Measurements from ENCODE around the gene ASTN2.

Gene ASTN2

DNA sequence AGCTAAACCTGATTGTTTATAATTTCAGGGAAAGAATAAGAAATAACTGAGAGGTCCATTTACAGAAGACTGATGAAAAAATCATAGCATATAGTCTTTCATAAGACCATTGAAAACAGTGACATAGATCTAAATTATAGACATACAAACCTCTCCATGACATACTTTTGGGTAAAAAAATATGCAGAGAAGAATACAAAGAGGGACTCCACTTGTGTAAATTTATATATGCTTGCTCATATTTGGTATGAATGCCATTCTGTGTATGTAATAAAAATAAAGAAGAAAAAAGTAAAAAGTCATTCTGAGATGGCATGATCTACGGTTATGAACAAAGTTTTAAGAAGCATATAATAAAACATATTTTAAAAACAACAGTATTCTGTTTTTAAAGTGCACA lies 310.7 kb downstream of the ASTN2 start:
- Histone ChIP-seq H3K27ac (ENCODE audit: low read depth, low read length) (no peak overlapping the region), H3K4me3 (ENCODE audit: low read length) (no peak overlapping the region), H3K36me3 (ENCODE audit: insufficient read depth, low read length) (no peaks in the 10 kb centered on the region), H3K27me3 (ENCODE audit: insufficient read depth, low read length) (no peaks in the 10 kb centered on the region), H3K9me3 (ENCODE audit: insufficient read depth, low read depth, low read length) (no peaks in the 10 kb centered on the region), H3K9ac (ENCODE audit: low read depth, low read length) (no peak overlapping the region), H3K4me1 (ENCODE audit: insufficient read depth, low read length) (peaks cover 11% of the 10 kb centered on the region; the same call in 1 of the 2 replicates)
- no CpG with 5 or more reads among the region's 1 CpG for WGBS

DNA sequence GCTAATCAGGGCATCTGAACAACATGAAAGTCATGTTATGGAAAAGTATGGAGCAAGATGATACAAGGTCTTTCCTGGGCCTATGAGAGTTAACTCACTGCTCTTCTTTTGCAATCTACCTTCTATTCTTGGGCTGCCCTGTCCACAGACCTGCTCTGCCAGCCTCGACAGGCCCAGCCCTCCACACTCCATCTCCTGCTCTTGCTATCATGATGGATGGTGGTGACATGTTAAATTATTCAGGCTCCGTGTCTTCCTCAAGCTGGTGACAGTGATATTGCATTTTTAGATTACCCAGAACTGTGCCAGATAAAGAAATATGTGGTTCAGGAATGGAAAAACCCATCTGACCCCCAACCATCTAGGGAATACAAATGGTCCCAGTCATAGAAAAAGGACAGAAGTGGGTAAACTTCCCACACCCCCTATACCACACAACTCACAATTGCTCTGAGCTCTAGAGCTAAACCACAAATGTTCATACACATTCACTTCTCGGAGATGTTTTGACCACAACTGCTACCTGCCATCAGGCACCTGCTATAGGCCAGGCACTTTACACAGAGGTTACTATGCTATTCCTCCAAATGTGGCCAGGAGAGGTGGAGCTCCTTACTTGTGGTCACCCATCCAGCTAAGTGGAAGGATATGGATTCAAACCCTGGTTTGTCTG lies 311.3 kb downstream of the ASTN2 start:
- Histone ChIP-seq H3K9me3 (ENCODE audit: insufficient read depth, low read depth, low read length) (no peaks in the 10 kb centered on the region), H3K36me3 (ENCODE audit: insufficient read depth, low read length) (no peaks in the 10 kb centered on the region), H3K9ac (ENCODE audit: low read depth, low read length) (no peak overlapping the region), H3K4me3 (ENCODE audit: low read length) (no peak overlapping the region), H3K27me3 (ENCODE audit: insufficient read depth, low read length) (no peaks in the 10 kb centered on the region), H3K27ac (ENCODE audit: low read depth, low read length) (no peak overlapping the region), H3K4me1 (ENCODE audit: insufficient read depth, low read length) (peaks cover 8% of the 10 kb centered on the region; the same call in 1 of the 2 replicates)
- 97% methylated on average over 1 of the region's 3 CpGs for WGBS

DNA sequence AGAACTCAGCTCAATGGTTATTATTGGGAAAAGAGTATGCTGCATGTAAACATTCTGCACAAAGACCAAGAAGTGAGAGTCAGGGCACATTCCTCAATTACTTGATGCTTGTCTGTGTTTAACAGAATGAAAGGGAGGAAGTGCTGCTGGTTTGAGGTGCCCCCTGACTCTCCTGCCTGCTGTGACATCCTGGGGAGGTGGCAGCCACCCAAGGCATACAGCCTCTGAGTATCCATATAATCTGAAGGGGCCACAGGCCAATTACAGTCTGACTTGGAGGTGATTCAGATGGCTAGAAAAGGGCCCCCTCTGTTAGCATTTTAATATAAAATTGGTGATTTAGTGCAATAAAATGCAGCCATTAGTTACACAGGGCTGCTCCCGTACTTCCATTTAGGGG lies 313.8 kb downstream of the ASTN2 start:
- no peak overlapping the region for H3K9ac ChIP-seq (ENCODE audit: low read depth, low read length)
- no peaks in the 10 kb centered on the region for H3K36me3 ChIP-seq (ENCODE audit: insufficient read depth, low read length)
- H3K27ac ChIP-seq (ENCODE audit: low read depth, low read length), result no peak overlapping the region
- H3K27me3 ChIP-seq (ENCODE audit: insufficient read depth, low read length), result no peaks in the 10 kb centered on the region
- peaks cover 8% of the 10 kb centered on the region; the same call in 1 of the 2 replicates for H3K4me1 ChIP-seq (ENCODE audit: insufficient read depth, low read length)
- no peaks in the 10 kb centered on the region for H3K9me3 ChIP-seq (ENCODE audit: insufficient read depth, low read depth, low read length)
- H3K4me3 ChIP-seq (ENCODE audit: low read length), result no peak overlapping the region
- 88% methylated on average over 1 of the region's 1 CpG for WGBS

DNA sequence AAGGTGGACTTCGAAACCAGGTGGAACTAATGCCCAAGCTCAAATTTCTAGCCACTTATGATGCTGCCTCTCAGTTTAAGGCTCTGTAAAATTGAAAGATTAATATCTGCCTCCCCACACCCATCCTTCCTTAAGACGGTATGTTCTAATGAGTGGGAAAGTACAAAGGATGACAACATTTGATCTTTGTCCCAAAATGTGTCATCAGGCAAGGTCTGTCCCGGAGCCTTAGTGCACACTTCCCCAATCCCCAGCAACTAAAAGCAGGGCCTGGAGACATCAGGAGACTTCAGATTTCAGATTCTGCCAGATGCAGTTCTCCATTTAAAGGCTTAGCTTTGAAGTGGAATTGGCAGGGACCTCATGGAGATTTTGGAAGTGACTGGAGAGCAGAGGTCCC lies 316.5 kb downstream of the ASTN2 start:
- peaks cover 5% of the 10 kb centered on the region for H3K4me1 ChIP-seq (ENCODE audit: insufficient read depth, low read length)
- H3K9me3 ChIP-seq (ENCODE audit: insufficient read depth, low read depth, low read length), result no peaks in the 10 kb centered on the region
- no peak overlapping the region for H3K27ac ChIP-seq (ENCODE audit: low read depth, low read length)
- H3K27me3 ChIP-seq (ENCODE audit: insufficient read depth, low read length), result no peaks in the 10 kb centered on the region
- 95% methylated on average over 3 of the region's 3 CpGs for WGBS
- no peak overlapping the region for H3K9ac ChIP-seq (ENCODE audit: low read depth, low read length)
- no peak overlapping the region for H3K4me3 ChIP-seq (ENCODE audit: low read length)
- no peaks in the 10 kb centered on the region for H3K36me3 ChIP-seq (ENCODE audit: insufficient read depth, low read length)

DNA sequence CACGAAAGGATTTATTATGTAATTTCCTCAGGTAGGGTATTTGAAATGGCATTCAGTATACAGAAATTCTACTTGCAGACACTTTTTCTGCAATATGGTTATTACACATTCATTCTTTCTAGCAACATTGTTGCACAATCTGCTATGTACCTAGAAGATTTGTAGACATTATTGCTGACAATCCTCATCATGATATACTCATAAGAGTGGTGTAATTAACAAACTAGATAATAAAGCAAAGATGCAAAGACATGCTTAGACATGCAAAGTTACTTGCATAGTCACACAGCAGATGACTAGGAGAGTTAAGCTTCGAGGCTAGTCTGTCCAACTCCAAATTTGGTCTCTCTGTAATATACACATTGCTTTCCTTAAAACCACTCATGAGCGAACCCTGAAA lies 317.1 kb downstream of the ASTN2 start:
- Histone ChIP-seq H3K4me3 (ENCODE audit: low read length) (no peak overlapping the region), H3K4me1 (ENCODE audit: insufficient read depth, low read length) (peaks cover 10% of the 10 kb centered on the region), H3K36me3 (ENCODE audit: insufficient read depth, low read length) (no peaks in the 10 kb centered on the region), H3K27ac (ENCODE audit: low read depth, low read length) (no peak overlapping the region), H3K27me3 (ENCODE audit: insufficient read depth, low read length) (no peaks in the 10 kb centered on the region), H3K9me3 (ENCODE audit: insufficient read depth, low read depth, low read length) (no peaks in the 10 kb centered on the region), H3K9ac (ENCODE audit: low read depth, low read length) (no peak overlapping the region)
- WGBS, result 95% methylated on average over 3 of the region's 3 CpGs

DNA sequence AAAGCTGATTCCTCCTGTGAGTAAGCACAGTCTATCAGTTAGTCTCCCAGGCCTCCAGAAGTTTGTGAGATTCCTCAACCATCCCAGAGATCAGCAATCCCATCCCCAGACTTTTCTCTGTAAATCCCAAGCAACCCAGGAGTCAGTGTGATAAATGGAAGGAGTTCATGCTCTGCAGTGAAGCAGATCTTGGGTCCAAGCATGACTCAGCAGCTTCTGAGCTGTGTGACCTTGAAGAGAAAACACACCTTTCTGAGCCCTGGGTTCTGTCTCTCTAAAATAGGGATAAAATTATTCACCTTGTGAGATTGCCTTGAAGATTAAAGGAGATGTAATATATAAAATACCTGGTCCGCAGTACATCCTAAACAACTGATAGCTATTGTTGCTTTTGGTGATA lies 318.7 kb downstream of the ASTN2 start:
- Histone ChIP-seq H3K4me3 (ENCODE audit: low read length) (no peak overlapping the region), H3K9me3 (ENCODE audit: insufficient read depth, low read depth, low read length) (no peaks in the 10 kb centered on the region), H3K36me3 (ENCODE audit: insufficient read depth, low read length) (no peaks in the 10 kb centered on the region), H3K27me3 (ENCODE audit: insufficient read depth, low read length) (no peaks in the 10 kb centered on the region), H3K9ac (ENCODE audit: low read depth, low read length) (no peak overlapping the region), H3K27ac (ENCODE audit: low read depth, low read length) (no peak overlapping the region), H3K4me1 (ENCODE audit: insufficient read depth, low read length) (peaks cover 25% of the 10 kb centered on the region)
- 100% methylated on average over 1 of the region's 1 CpG for WGBS

DNA sequence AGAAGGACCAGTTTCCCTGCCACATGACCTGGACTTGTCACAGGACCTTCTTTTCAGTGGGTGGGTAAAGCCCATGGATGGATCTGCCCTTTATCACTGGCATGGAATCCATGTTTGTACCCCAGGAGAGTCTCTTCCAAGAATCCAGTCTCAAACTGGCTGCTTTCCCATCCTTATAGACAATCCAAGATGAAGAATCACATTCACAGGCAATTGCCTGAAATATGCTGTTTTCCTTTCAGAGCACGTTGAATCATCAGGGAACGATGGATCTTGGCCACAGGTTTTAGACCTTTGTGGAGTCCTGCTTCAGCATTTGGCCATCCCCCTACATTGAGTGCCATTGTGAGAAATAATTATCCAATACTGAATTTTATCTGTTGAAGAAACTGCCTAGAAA lies 319.8 kb downstream of the ASTN2 start:
- no peak overlapping the region for H3K9ac ChIP-seq (ENCODE audit: low read depth, low read length)
- 95% methylated on average over 2 of the region's 2 CpGs for WGBS
- H3K27ac ChIP-seq (ENCODE audit: low read depth, low read length), result no peak overlapping the region

DNA sequence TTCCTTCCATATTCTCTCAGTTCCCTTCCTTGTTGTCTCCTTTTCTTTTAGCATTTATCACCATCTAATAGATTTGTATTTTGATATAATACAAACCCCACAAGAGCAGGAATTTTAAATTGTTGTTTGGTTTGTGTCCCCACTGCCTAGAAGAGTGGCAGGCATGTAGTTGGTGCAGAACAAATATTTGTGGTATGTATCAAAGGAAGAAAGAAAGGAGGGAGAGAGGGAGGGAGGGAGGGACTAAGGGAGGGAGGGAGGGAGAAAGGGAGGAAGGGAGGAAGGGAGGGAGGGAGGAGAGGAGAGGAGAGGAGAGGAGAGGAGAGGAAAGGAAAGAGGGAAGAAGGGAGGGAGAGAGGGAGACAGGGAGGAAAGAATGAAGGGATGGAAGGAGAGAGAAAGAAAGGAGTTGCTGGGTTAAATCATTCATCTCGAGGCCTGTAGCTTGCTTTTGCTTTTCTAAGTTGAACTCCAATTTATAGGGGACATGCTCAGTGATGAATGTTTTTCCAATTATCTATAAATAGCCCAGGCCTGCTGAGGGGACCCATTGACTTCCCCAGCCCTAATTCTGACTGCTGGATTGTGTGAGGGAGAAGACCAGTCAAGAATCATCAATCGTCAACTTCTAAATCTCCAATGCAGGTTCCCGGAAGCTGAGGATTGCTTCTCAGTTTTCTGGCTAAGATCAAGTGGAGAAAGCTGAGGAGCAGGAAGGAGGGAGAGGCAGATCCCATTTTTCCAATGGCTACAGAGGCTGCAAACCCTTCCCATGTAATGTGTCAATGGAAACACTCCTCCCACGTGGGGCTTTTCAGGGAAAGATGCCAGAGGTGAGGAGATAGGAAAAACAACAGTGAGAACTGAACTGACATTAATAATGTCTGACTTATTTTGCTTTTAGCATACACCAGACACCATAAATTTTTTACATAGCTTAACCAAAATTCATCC lies 320.7 kb downstream of the ASTN2 start:
- 97% methylated on average over 3 of the region's 4 CpGs for WGBS
- no peak overlapping the region for H3K9ac ChIP-seq (ENCODE audit: low read depth, low read length)
- H3K27me3 ChIP-seq (ENCODE audit: insufficient read depth, low read length), result no peaks in the 10 kb centered on the region
- H3K36me3 ChIP-seq (ENCODE audit: insufficient read depth, low read length), result no peaks in the 10 kb centered on the region
- H3K4me1 ChIP-seq (ENCODE audit: insufficient read depth, low read length), result peaks cover 31% of the 10 kb centered on the region
- no peak overlapping the region for H3K4me3 ChIP-seq (ENCODE audit: low read length)
- no peaks in the 10 kb centered on the region for H3K9me3 ChIP-seq (ENCODE audit: insufficient read depth, low read depth, low read length)
- H3K27ac ChIP-seq (ENCODE audit: low read depth, low read length), result no peak overlapping the region

More for the DNA sequence above, 319.8 kb downstream of the ASTN2 start:
- no peaks in the 10 kb centered on the region for H3K36me3 ChIP-seq (ENCODE audit: insufficient read depth, low read length)
- peaks cover 31% of the 10 kb centered on the region for H3K4me1 ChIP-seq (ENCODE audit: insufficient read depth, low read length)
- no peaks in the 10 kb centered on the region for H3K27me3 ChIP-seq (ENCODE audit: insufficient read depth, low read length)
- H3K9me3 ChIP-seq (ENCODE audit: insufficient read depth, low read depth, low read length), result no peaks in the 10 kb centered on the region
- no peak overlapping the region for H3K4me3 ChIP-seq (ENCODE audit: low read length)

DNA sequence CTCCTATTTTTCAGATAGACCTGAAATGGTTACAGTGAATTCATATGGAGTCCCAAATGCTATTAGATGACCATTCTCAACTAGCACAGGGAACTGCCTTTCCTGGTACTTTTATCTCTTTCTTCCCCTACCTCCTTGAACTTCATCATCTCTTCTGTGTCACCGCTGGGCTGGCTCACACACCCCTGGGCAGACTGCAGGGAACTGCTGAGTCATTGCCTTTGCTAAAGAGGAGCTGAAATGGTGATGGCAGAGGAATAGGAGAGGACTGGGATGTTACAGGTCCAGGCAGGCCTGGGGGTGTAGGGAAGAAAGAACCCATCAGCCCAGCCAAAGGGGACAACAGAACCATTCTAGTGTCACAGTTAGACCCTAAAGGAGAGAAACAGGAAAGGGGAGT lies 322.3 kb downstream of the ASTN2 start:
- Histone ChIP-seq H3K4me3 (ENCODE audit: low read length) (no peak overlapping the region), H3K36me3 (ENCODE audit: insufficient read depth, low read length) (no peaks in the 10 kb centered on the region), H3K27me3 (ENCODE audit: insufficient read depth, low read length) (no peaks in the 10 kb centered on the region), H3K9me3 (ENCODE audit: insufficient read depth, low read depth, low read length) (no peaks in the 10 kb centered on the region), H3K4me1 (ENCODE audit: insufficient read depth, low read length) (peaks cover 31% of the 10 kb centered on the region), H3K27ac (ENCODE audit: low read depth, low read length) (no peak overlapping the region), H3K9ac (ENCODE audit: low read depth, low read length) (no peak overlapping the region)
- 56% methylated on average over 1 of the region's 1 CpG for WGBS

DNA sequence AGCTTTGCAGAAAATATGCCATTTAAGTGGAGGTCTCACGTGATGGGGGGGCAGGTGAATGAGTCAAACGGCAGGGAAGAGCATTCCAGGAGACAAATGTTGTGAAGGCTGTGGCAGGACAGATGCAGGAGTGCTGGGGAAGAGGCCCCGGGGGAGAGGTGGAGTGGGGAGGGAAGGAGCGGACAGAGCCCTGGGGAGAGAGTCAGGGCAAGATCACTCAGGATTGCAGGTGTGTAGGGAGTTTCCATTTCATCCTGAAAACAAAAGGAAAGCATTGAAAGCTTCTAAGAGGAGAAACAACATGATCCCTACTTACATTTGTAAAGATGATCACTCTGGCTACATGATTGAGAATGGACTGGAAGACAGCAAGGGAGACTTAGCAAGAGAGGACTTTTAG lies 323.3 kb downstream of the ASTN2 start:
- Histone ChIP-seq H3K27me3 (ENCODE audit: insufficient read depth, low read length) (no peaks in the 10 kb centered on the region), H3K4me3 (ENCODE audit: low read length) (no peak overlapping the region), H3K9ac (ENCODE audit: low read depth, low read length) (no peak overlapping the region), H3K36me3 (ENCODE audit: insufficient read depth, low read length) (no peaks in the 10 kb centered on the region), H3K4me1 (ENCODE audit: insufficient read depth, low read length) (peaks cover 31% of the 10 kb centered on the region), H3K9me3 (ENCODE audit: insufficient read depth, low read depth, low read length) (no peaks in the 10 kb centered on the region), H3K27ac (ENCODE audit: low read depth, low read length) (no peak overlapping the region)
- 38% methylated on average over 4 of the region's 4 CpGs for WGBS

DNA sequence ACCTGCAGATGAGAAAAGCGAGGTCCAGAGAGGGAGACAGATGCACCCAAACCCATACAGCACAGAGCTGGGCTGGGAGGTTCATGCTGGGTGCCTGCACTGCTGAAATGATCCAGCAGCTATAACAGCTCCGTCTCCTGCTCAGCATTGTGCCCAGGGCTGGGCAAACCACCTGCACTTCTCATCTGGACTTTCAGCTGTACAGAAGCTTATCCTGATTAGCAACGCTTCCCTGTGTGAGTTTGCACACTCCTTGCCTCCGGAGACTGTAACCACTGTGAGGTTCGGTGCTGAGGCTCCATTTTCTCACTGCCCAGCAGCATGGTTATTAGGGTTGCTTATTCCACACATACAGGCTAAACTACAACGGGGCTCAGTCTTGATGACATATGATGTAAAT lies 326.1 kb downstream of the ASTN2 start:
- whole genome bisulfite sequencing, result 93% methylated on average over 6 of the region's 6 CpGs
- Histone ChIP-seq H3K9ac (ENCODE audit: low read depth, low read length) (no peak overlapping the region), H3K36me3 (ENCODE audit: insufficient read depth, low read length) (no peaks in the 10 kb centered on the region), H3K4me3 (ENCODE audit: low read length) (no peak overlapping the region), H3K9me3 (ENCODE audit: insufficient read depth, low read depth, low read length) (no peaks in the 10 kb centered on the region), H3K4me1 (ENCODE audit: insufficient read depth, low read length) (peaks cover 34% of the 10 kb centered on the region), H3K27ac (ENCODE audit: low read depth, low read length) (no peak overlapping the region), H3K27me3 (ENCODE audit: insufficient read depth, low read length) (no peaks in the 10 kb centered on the region)

All from HUES64 (cell line).